Mesenchymal stem cell (in vitro differentiated cells and primary cell): Measurements from ENCODE around the gene CDH4.

ENCODE experiments used
- DNase-seq: peaks from one replicate; pipeline ENCODE4 v3.0.0-alpha.2; 2013
- H2AFZ ChIP-seq: one replicate; pipeline ENCODE4 v1.6.1; 2013; ENCODE audit warnings: low read depth, mild to moderate bottlenecking, control low read depth, inconsistent platforms, low read length, moderate library complexity
- H2AK5ac ChIP-seq: 2 replicates; pipeline ENCODE4 v1.6.1; 2013; ENCODE audit warnings: low read length, moderate library complexity, mild to moderate bottlenecking, inconsistent platforms; ENCODE audit not compliant: severe bottlenecking
- H2BK120ac ChIP-seq: one replicate; pipeline ENCODE4 v1.6.1; 2013; ENCODE audit warnings: low read depth, mild to moderate bottlenecking, inconsistent platforms, low read length, moderate library complexity
- H2BK12ac ChIP-seq, 2 experiments: one replicate each; pipeline ENCODE4 v1.6.1; 2013; ENCODE audit warnings: inconsistent platforms in 2 of 2, low read length in 2 of 2, mild to moderate bottlenecking in 2 of 2, moderate library complexity in 2 of 2, control low read depth in 1 of 2
- H2BK15ac ChIP-seq: one replicate; pipeline ENCODE4 v1.6.1; 2013; ENCODE audit warnings: mild to moderate bottlenecking, low read depth, inconsistent platforms; ENCODE audit not compliant: poor library complexity, severe bottlenecking
- H2BK5ac ChIP-seq: 2 replicates; pipeline ENCODE4 v1.6.1; 2013; ENCODE audit warnings: low read depth, mild to moderate bottlenecking, low read length, control low read depth, inconsistent platforms; ENCODE audit not compliant: poor library complexity, severe bottlenecking
- H3K14ac ChIP-seq, 2 experiments: one replicate each; pipeline ENCODE4 v1.6.1; 2013; ENCODE audit warnings: inconsistent platforms in 2 of 2, low read length in 2 of 2, control low read depth in 1 of 2, mild to moderate bottlenecking in 1 of 2, moderate library complexity in 1 of 2
- H3K18ac ChIP-seq, 2 experiments: one replicate each; pipeline ENCODE4 v1.6.1; 2013; ENCODE audit warnings: inconsistent platforms in 2 of 2, low read length in 2 of 2, control low read depth in 1 of 2, low read depth in 1 of 2, mild to moderate bottlenecking in 1 of 2
- H3K23ac ChIP-seq, 2 experiments: one replicate each; pipeline ENCODE4 v1.6.1; 2013; ENCODE audit warnings: inconsistent platforms in 2 of 2, low read length in 2 of 2, mild to moderate bottlenecking in 2 of 2, moderate library complexity in 2 of 2, control low read depth in 1 of 2
- H3K27ac ChIP-seq: 2 replicates; pipeline ENCODE4 v1.5.1; 2013; ENCODE audit warnings: mild to moderate bottlenecking, moderate library complexity, low read length, control low read depth, inconsistent platforms; ENCODE audit not compliant: poor library complexity, severe bottlenecking
- H3K27me3 ChIP-seq, 2 experiments: 2 replicates each; pipeline versions ENCODE4 v1.6.1 to v1.7.0; 2013; ENCODE audit warnings: low read length in 2 of 2, mild to moderate bottlenecking in 2 of 2, moderate library complexity in 2 of 2, control low read depth in 1 of 2, inconsistent platforms in 1 of 2; ENCODE audit not compliant: control insufficient read depth in 1 of 2, insufficient read depth in 1 of 2
- H3K36me3 ChIP-seq, 2 experiments: 2 replicates each; pipeline versions ENCODE4 v1.6.1 to v1.7.0; 2013; ENCODE audit warnings: low read length in 2 of 2, control low read depth in 1 of 2, inconsistent platforms in 1 of 2, low read depth in 1 of 2, mild to moderate bottlenecking in 1 of 2; ENCODE audit not compliant: insufficient read depth in 2 of 2, control insufficient read depth in 1 of 2
- H3K4ac ChIP-seq, 2 experiments: one replicate each; pipeline ENCODE4 v1.6.1; 2013; ENCODE audit warnings: inconsistent platforms in 2 of 2, low read length in 2 of 2, mild to moderate bottlenecking in 2 of 2, moderate library complexity in 2 of 2, control low read depth in 1 of 2, low read depth in 1 of 2
- H3K4me1 ChIP-seq: 2 replicates; pipeline ENCODE4 v1.6.1; 2013; ENCODE audit warnings: low read depth, low read length, control low read depth; ENCODE audit not compliant: control insufficient read depth, insufficient read depth
- H3K4me2 ChIP-seq: 2 replicates; pipeline ENCODE4 v1.6.1; 2013; ENCODE audit warnings: low read length, mild to moderate bottlenecking, inconsistent platforms; ENCODE audit not compliant: poor library complexity, severe bottlenecking
- H3K4me3 ChIP-seq, 2 experiments: 2 replicates each; pipeline versions ENCODE4 v1.5.1 to v1.7.0; 2013; ENCODE audit warnings: low read length in 2 of 2, mild to moderate bottlenecking in 2 of 2, control low read depth in 1 of 2, low read depth in 1 of 2; ENCODE audit not compliant: insufficient read depth in 1 of 2
- H3K79me1 ChIP-seq: replicated peaks from 2 replicates; pipeline ENCODE4 v1.6.1; 2013; ENCODE audit warnings: mild to moderate bottlenecking, control low read depth, low read length, inconsistent platforms; ENCODE audit not compliant: poor library complexity, severe bottlenecking
- H3K9ac ChIP-seq: 2 replicates; pipeline ENCODE4 v1.7.0; 2013; ENCODE audit warnings: mild to moderate bottlenecking, low read length, moderate library complexity
- H3K9me3 ChIP-seq: 2 replicates; pipeline ENCODE4 v1.7.0; 2013; ENCODE audit warnings: mild to moderate bottlenecking, low read length; ENCODE audit not compliant: control insufficient read depth
- H4K8ac ChIP-seq: one replicate; pipeline ENCODE4 v1.6.1; 2013; ENCODE audit warnings: inconsistent platforms, mild to moderate bottlenecking, low read length, moderate library complexity
- H4K91ac ChIP-seq: one replicate; pipeline ENCODE4 v1.6.1; 2013; ENCODE audit warnings: mild to moderate bottlenecking, low read length, inconsistent platforms
- WGBS: methylation state at CpG from one replicate; pipeline ENCODE4 v1.1.7; 2013; ENCODE audit warnings: mixed read lengths; 5-methylcytosine and 5-hydroxymethylcytosine counted together

Gene CDH4

GRCh38 chr20:61938839-61939690 lies 687.0 kb downstream of the CDH4 start:
- Histone ChIP-seq H3K79me1 (no peaks in the 10 kb centered on the region), H3K23ac (no peak overlapping the region), H3K27me3 (peaks cover 6 to 16% of the 10 kb centered on the region in 2 experiments), H2BK120ac (no peak overlapping the region), H3K4me1 (peaks cover 2% of the 10 kb centered on the region), H3K18ac (no peak overlapping the region), H3K9me3 (no peaks in the 10 kb centered on the region), H3K4ac (no peak overlapping the region), H3K9ac (no peak overlapping the region), H4K8ac (no peak overlapping the region), H2BK12ac (no peak overlapping the region), H3K14ac (no peak overlapping the region), H3K27ac (no peak overlapping the region), H3K4me3 (no peak overlapping the region), H3K36me3 (peaks cover 0 to 3% of the 10 kb centered on the region in 2 experiments), H2BK15ac (no peak overlapping the region), H2AK5ac (no peak overlapping the region), H3K4me2 (no peak overlapping the region), H4K91ac (no peak overlapping the region), H2AFZ (no peak overlapping the region), H2BK5ac (no peak overlapping the region)
- no peak for DNase-seq
- WGBS: 86% methylated on average over 27 of the region's 27 CpGs

DNA sequence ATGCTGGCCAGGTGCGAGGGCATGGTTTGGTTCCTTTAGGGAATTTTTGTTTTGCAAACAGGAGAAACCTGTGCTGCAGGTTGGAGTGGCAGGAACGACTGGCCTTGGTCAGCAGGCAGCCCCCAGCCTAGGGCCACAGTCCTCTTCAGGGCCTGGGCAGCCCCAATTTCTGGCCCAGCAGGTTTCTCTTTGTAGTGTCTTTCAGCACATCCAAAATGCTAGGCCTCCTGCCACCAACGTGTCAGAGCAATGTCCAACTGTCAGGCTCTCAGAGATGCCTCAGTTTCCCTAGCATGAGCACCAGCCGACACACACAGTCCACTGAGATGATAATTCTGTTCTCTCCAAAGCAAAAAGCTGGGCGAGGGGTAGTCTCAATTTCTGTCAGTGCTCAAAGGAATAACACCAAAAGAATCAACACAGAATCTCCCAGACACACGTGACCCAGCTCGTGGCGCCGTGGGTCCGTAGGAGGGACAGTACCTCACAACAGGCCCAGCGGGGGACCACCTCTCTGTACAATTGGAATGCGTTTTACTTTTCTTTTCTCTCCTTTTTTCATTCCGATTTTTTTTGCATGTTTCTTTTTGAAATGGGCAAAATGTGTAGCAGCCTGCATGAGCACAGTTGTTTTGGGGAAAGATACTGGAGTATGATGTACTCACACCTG lies 687.8 kb downstream of the CDH4 start:
- Histone ChIP-seq H3K14ac (no peak overlapping the region), H2BK15ac (no peak overlapping the region), H3K4ac (no peak overlapping the region), H3K27me3 (peaks cover 6 to 16% of the 10 kb centered on the region in 2 experiments), H3K9me3 (no peaks in the 10 kb centered on the region), H2AK5ac (no peak overlapping the region), H3K23ac (no peak overlapping the region), H4K8ac (no peak overlapping the region), H3K4me2 (no peak overlapping the region), H2BK12ac (no peak overlapping the region), H3K18ac (no peak overlapping the region), H4K91ac (no peak overlapping the region), H2AFZ (no peak overlapping the region), H3K36me3 (peaks cover 0 to 2% of the 10 kb centered on the region in 2 experiments), H2BK5ac (no peak overlapping the region), H3K4me3 (no peak overlapping the region), H2BK120ac (no peak overlapping the region), H3K27ac (no peak overlapping the region), H3K4me1 (peaks cover 2% of the 10 kb centered on the region), H3K79me1 (no peaks in the 10 kb centered on the region), H3K9ac (no peak overlapping the region)
- DNase-seq: no peak
- 79% methylated on average over 13 of the region's 13 CpGs for WGBS

DNA sequence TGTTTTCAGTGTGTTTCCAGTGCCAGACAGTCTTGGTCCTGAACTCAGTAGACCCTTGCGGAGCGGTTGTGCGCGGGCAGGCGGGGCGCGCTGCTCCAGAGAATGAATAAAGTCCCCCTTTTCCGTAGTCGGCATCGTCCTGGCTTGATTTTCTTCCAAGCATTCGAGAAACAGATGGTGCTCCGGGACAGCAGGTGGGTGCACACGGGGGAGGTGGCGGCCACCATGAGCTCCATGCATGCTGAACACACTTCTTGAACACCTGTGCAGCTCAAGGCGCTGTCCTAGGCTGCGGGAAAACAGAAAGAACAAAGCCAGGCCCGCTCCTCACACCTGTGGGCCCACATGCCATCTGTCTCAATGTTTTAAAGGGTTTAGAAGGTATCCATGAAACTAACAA lies 688.4 kb downstream of the CDH4 start:
- H3K4ac ChIP-seq: no peak overlapping the region
- no peaks in the 10 kb centered on the region for H3K79me1 ChIP-seq
- no peak overlapping the region for H3K27ac ChIP-seq
- H3K23ac ChIP-seq: no peak overlapping the region
- no peak overlapping the region for H3K18ac ChIP-seq
- H3K9me3 ChIP-seq: no peaks in the 10 kb centered on the region
- DNase-seq: no peak
- no peak overlapping the region for H3K9ac ChIP-seq
- no peak overlapping the region for H2BK5ac ChIP-seq
- H3K36me3 ChIP-seq: no peaks in the 10 kb centered on the region
- no peak overlapping the region for H2BK12ac ChIP-seq
- H2BK120ac ChIP-seq: no peak overlapping the region
- H3K4me1 ChIP-seq: peaks cover 2% of the 10 kb centered on the region
- no peak overlapping the region for H2AK5ac ChIP-seq
- no peak overlapping the region for H4K91ac ChIP-seq
- H3K4me2 ChIP-seq: no peak overlapping the region
- H2BK15ac ChIP-seq: no peak overlapping the region
- no peak overlapping the region for H3K4me3 ChIP-seq
- H4K8ac ChIP-seq: no peak overlapping the region
- H3K27me3 ChIP-seq: peaks cover 6 to 16% of the 10 kb centered on the region in 2 experiments
- H2AFZ ChIP-seq: no peak overlapping the region
- 92% methylated on average over 17 of the region's 17 CpGs for WGBS
- H3K14ac ChIP-seq: no peak overlapping the region

DNA sequence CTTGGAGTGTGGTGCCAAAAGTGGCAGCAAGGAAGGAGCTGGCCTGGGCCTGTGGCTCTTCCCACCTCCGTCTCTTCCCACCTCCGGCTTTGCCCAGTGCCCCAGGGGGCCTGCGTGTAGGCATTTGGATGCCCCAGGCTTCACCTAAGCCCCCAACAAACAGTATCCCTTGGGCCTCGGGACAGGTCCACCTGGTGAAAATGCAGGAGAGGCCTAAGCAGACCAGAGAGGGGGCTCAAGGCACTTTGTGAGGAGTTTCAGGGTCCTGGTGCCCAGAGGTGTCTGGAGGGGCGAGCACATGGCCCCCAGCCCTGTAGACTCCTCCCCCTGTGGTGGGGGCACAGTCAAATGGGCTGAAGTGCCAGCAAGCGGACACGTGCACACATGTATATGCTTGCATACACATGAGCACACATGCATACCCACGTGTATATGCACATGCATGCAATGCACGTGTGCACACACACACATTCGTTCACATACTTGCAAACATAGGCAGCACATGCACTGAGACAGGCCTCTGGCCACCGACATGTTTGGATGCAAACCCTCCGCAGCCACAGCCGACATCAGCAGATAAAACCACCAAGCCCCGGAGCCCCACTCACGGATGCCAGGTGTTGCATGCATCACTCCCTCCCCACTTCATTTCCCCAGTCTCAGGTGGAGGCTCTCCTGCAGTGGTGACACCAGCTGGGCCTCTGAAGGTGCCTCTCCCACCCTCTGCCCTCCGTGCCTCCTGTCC lies 689.1 kb downstream of the CDH4 start:
- Histone ChIP-seq H3K9me3 (no peaks in the 10 kb centered on the region), H3K4me3 (no peak overlapping the region), H2AFZ (no peak overlapping the region), H2BK12ac (no peak overlapping the region), H3K79me1 (no peaks in the 10 kb centered on the region), H2BK15ac (no peak overlapping the region), H3K4ac (no peak overlapping the region), H2BK120ac (no peak overlapping the region), H3K36me3 (no peaks in the 10 kb centered on the region), H2BK5ac (no peak overlapping the region), H2AK5ac (no peak overlapping the region), H3K14ac (peak overlapping the region in 1 of 2 experiments; percentile 83), H3K27ac (no peak overlapping the region), H3K27me3 (peaks cover 6 to 16% of the 10 kb centered on the region in 2 experiments), H3K4me2 (no peak overlapping the region), H3K23ac (no peak overlapping the region), H3K4me1 (peaks cover 2% of the 10 kb centered on the region), H4K8ac (no peak overlapping the region), H3K9ac (no peak overlapping the region), H4K91ac (no peak overlapping the region), H3K18ac (no peak overlapping the region)
- WGBS: 79% methylated on average over 16 of the region's 16 CpGs
- DNase-seq: no peak
